ENCODE results near the gene FGD5. TPM values are rescaled to one million over a fixed set of nuclear protein-coding genes. Genes with fewer than 3 reads are reported as not detected.

The FGD5 gene
- total and polyA plus RNA-seq, 7 experiments from 2014 or later: 0.37 TPM; not detected in 6

DNA sequence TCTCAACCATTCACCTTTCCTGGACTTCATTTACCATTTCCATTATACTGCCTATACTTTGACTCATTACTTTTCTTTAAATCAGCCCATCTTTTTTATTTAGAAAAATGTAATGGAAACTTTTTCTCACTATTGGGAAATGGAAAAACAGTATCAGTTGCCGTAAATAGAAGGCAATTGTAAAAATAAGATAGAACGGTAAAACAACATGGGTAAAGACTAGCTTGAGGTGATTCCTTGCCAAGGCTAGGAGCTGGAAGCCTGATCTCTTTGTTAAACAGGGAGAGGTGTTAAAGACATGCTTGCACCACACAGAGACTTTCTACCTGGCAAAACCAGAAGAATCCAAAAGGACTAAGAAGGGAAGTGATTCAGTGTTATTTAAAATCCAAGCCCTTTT lies 5.9 kb downstream of the FGD5 start:
- no peak overlapping the region for H3K27ac ChIP-seq (ENCODE audit: low read depth, low read length)
- H3K4me1 ChIP-seq (ENCODE audit: control insufficient read depth in 2 of 2, insufficient read depth in 2 of 2, low read length in 2 of 2): no peaks in the 10 kb centered on the region
- Mint-ChIP-seq H3K4me3 (no peak overlapping the region), H3K36me3 (no peaks in the 10 kb centered on the region), H3K4me1 (peaks cover 0 to 4% (median 0%) of the 10 kb centered on the region in 7 donors), H3K27ac (peak overlapping the region in 1 of 9 donors; percentile 10), H3K9me3 (no peaks in the 10 kb centered on the region), H3K27me3 (peaks cover 9 to 37% (median 17%) of the 10 kb centered on the region in 5 donors)
- no peaks in the 10 kb centered on the region for H3K36me3 ChIP-seq (ENCODE audit: control insufficient read depth in 2 of 3, insufficient read depth in 3 of 3, low read length in 3 of 3)
- POLR2A ChIA-PET: no interaction called here
- H3K27me3 ChIP-seq (ENCODE audit: control insufficient read depth in 2 of 2, insufficient read depth in 2 of 2, low read length in 2 of 2): no peaks in the 10 kb centered on the region
- H3K4me3 ChIP-seq (ENCODE audit: low read length): no peak overlapping the region
- intact Hi-C loops (cut with micrococcal nuclease): no loop called here
- DNase-seq (no peak), ATAC-seq (no peak)
- H3K9me3 ChIP-seq (ENCODE audit: control insufficient read depth in 2 of 3, low read length in 3 of 3): no peaks in the 10 kb centered on the region
- CTCF ChIA-PET: no interaction called here

DNA sequence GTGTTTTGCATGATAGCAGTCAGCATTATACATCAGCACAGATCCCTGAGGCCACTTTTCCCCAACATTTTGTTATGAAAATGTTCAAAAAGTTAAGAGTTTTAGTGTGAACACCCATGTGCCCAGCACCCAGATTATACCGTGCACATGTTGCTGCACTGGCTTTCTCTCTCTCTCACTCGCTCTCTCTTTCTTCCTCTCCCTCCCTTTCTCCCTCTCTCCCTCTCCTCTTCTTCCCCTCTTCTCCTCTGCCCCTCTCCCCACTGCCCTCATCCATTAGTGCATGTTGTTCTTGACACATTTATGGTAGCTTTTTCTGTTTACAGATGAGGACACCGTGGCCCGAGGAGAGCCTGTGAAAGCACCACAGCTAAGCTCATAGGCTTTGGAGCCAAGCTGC lies 7.3 kb downstream of the FGD5 start:
- intact Hi-C loops (cut with micrococcal nuclease): no loop called here
- Histone ChIP-seq H3K9me3 (ENCODE audit: control insufficient read depth in 2 of 3, low read length in 3 of 3) (no peaks in the 10 kb centered on the region), H3K27ac (ENCODE audit: low read depth, low read length) (no peak overlapping the region), H3K4me1 (ENCODE audit: control insufficient read depth in 2 of 2, insufficient read depth in 2 of 2, low read length in 2 of 2) (no peaks in the 10 kb centered on the region), H3K36me3 (ENCODE audit: control insufficient read depth in 2 of 3, insufficient read depth in 3 of 3, low read length in 3 of 3) (no peaks in the 10 kb centered on the region), H3K4me3 (ENCODE audit: low read length) (no peak overlapping the region), H3K27me3 (ENCODE audit: control insufficient read depth in 2 of 2, insufficient read depth in 2 of 2, low read length in 2 of 2) (no peaks in the 10 kb centered on the region)
- Mint-ChIP-seq H3K4me1 (peaks cover 0 to 4% (median 0%) of the 10 kb centered on the region in 7 donors), H3K27me3 (peaks cover 5 to 44% (median 17%) of the 10 kb centered on the region in 5 donors), H3K36me3 (no peaks in the 10 kb centered on the region), H3K27ac (no peak overlapping the region), H3K9me3 (no peaks in the 10 kb centered on the region), H3K4me3 (no peak overlapping the region)
- ChIA-PET POLR2A (interaction anchor here (1.1 kb wide), 1 partner anchor 60 kb away, joined by 4 read pairs; no protein-coding TSS in a partner anchor), CTCF (no interaction called here)
- ATAC-seq (no peak), DNase-seq (no peak)

DNA sequence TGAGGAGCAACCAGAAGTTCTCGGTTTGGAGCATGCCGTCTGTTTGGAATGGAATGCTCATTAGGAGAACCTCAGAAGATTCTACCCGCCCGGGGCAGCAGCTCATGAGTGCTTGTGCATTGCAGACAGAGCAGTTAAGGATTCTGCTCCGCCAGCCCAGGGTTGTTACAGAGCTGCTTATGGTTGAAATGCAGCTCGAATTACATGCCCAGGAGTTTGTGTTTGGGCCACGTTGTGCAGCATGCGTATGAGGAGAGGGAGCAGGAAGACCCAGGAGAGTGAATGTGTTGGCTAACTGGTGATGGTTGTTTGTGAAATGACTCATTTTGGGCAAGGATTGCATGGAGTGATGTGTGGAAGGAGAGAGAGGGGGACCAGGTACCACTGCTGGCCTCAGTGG lies 9.0 kb downstream of the FGD5 start:
- Histone ChIP-seq H3K4me3 (ENCODE audit: low read length) (no peak overlapping the region), H3K4me1 (ENCODE audit: control insufficient read depth in 2 of 2, insufficient read depth in 2 of 2, low read length in 2 of 2) (no peaks in the 10 kb centered on the region), H3K9me3 (ENCODE audit: control insufficient read depth in 2 of 3, low read length in 3 of 3) (no peaks in the 10 kb centered on the region), H3K36me3 (ENCODE audit: control insufficient read depth in 2 of 3, insufficient read depth in 3 of 3, low read length in 3 of 3) (no peaks in the 10 kb centered on the region), H3K27me3 (ENCODE audit: control insufficient read depth in 2 of 2, insufficient read depth in 2 of 2, low read length in 2 of 2) (no peaks in the 10 kb centered on the region), H3K27ac (ENCODE audit: low read depth, low read length) (no peak overlapping the region)
- ATAC-seq (no peak), DNase-seq (no peak)
- peaks cover 0 to 4% (median 0%) of the 10 kb centered on the region in 7 donors for H3K4me1 Mint-ChIP-seq
- ChIA-PET POLR2A (interaction anchor here (0.5 kb wide), 1 partner anchor 78 kb away, joined by 3 read pairs; no protein-coding TSS in a partner anchor), CTCF (no interaction called here)
- peaks cover 5 to 45% (median 19%) of the 10 kb centered on the region in 5 donors for H3K27me3 Mint-ChIP-seq
- no peak overlapping the region for H3K27ac Mint-ChIP-seq
- H3K4me3 Mint-ChIP-seq: no peak overlapping the region
- intact Hi-C loops (cut with micrococcal nuclease): no loop called here
- H3K9me3 Mint-ChIP-seq: no peaks in the 10 kb centered on the region
- H3K36me3 Mint-ChIP-seq: no peaks in the 10 kb centered on the region

DNA sequence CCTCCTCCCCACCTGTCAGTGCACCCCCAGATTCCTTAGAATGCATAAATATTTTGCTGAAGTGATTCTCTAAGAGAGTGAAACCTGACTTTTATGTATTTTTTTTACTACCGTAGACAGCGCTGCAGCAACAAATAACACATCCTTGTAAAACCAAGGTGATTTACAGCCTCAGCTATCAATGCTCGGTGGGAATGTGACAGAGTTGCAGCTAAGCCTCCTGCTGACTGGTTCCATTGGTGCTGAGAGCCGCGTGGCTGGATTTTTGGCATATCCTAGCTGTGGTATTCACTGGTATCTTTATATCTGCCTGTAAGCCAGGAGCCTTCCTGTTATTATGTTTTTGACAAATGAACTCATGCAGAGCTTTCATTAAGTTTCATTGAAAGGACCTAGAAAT lies 11.0 kb downstream of the FGD5 start:
- Histone ChIP-seq H3K27me3 (ENCODE audit: control insufficient read depth in 2 of 2, insufficient read depth in 2 of 2, low read length in 2 of 2) (no peaks in the 10 kb centered on the region), H3K9me3 (ENCODE audit: control insufficient read depth in 2 of 3, low read length in 3 of 3) (no peaks in the 10 kb centered on the region), H3K36me3 (ENCODE audit: control insufficient read depth in 2 of 3, insufficient read depth in 3 of 3, low read length in 3 of 3) (no peaks in the 10 kb centered on the region), H3K4me3 (ENCODE audit: low read length) (no peak overlapping the region), H3K27ac (ENCODE audit: low read depth, low read length) (no peak overlapping the region), H3K4me1 (ENCODE audit: control insufficient read depth in 2 of 2, insufficient read depth in 2 of 2, low read length in 2 of 2) (no peaks in the 10 kb centered on the region)
- Mint-ChIP-seq H3K27ac (no peak overlapping the region), H3K4me3 (no peak overlapping the region), H3K4me1 (no peaks in the 10 kb centered on the region), H3K27me3 (peaks cover 5 to 31% (median 19%) of the 10 kb centered on the region in 5 donors), H3K36me3 (no peaks in the 10 kb centered on the region), H3K9me3 (no peaks in the 10 kb centered on the region)
- ATAC-seq (no peak), DNase-seq (no peak)
- intact Hi-C loops (cut with micrococcal nuclease): no loop called here
- ChIA-PET POLR2A (no interaction called here), CTCF (no interaction called here)

DNA sequence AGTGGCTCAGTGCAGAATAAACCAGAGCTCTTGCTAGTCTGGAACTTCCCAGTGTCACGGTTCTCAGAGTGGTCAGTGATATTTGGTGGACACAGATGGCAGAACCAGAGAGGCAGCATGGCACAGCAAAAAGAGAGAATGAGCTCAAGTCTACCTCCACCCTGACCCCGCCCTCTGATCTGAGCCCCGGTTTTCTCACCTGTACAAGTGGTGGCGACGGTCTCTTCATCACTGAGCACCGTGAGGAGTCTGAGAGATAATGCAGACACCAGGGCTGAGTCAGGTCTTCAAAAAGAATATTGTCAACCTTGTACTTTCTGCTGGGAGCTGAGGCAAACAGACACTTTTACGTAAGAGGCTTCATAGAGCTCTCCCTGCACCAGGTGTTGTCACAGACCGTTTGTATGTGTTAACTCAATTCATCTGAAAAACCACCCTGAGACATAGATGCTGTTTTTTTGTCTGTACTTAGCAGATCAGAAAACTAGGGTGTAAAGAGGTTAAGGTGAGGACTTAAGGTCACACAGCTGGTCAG lies 13.2 kb downstream of the FGD5 start:
- H3K27me3 Mint-ChIP-seq: peaks cover 5 to 33% (median 19%) of the 10 kb centered on the region in 5 donors
- H3K27ac ChIP-seq (ENCODE audit: low read depth, low read length): no peak overlapping the region
- no peaks in the 10 kb centered on the region for H3K9me3 Mint-ChIP-seq
- no peak overlapping the region for H3K27ac Mint-ChIP-seq
- CTCF ChIA-PET: no interaction called here
- H3K9me3 ChIP-seq (ENCODE audit: control insufficient read depth in 2 of 3, low read length in 3 of 3): no peaks in the 10 kb centered on the region
- no peaks in the 10 kb centered on the region for H3K4me1 ChIP-seq (ENCODE audit: control insufficient read depth in 2 of 2, insufficient read depth in 2 of 2, low read length in 2 of 2)
- ATAC-seq: no peak
- POLR2A ChIA-PET: no interaction called here
- H3K36me3 ChIP-seq (ENCODE audit: control insufficient read depth in 2 of 3, insufficient read depth in 3 of 3, low read length in 3 of 3): no peaks in the 10 kb centered on the region
- H3K36me3 Mint-ChIP-seq: no peaks in the 10 kb centered on the region
- DNase-seq: no peak
- no peaks in the 10 kb centered on the region for H3K27me3 ChIP-seq (ENCODE audit: control insufficient read depth in 2 of 2, insufficient read depth in 2 of 2, low read length in 2 of 2)
- intact Hi-C loops (cut with micrococcal nuclease): no loop called here
- no peak overlapping the region for H3K4me3 ChIP-seq (ENCODE audit: low read length)
- no peak overlapping the region for H3K4me3 Mint-ChIP-seq
- H3K4me1 Mint-ChIP-seq: peaks cover 0 to 2% (median 0%) of the 10 kb centered on the region in 7 donors

GRCh38 chr3:14832975-14833722 lies 14.4 kb downstream of the FGD5 start:
- Histone ChIP-seq H3K36me3 (ENCODE audit: control insufficient read depth in 2 of 3, insufficient read depth in 3 of 3, low read length in 3 of 3) (no peaks in the 10 kb centered on the region), H3K4me3 (ENCODE audit: low read length) (no peak overlapping the region), H3K4me1 (ENCODE audit: control insufficient read depth in 2 of 2, insufficient read depth in 2 of 2, low read length in 2 of 2) (no peaks in the 10 kb centered on the region), H3K27me3 (ENCODE audit: control insufficient read depth in 2 of 2, insufficient read depth in 2 of 2, low read length in 2 of 2) (no peaks in the 10 kb centered on the region), H3K27ac (ENCODE audit: low read depth, low read length) (no peak overlapping the region), H3K9me3 (ENCODE audit: control insufficient read depth in 2 of 3, low read length in 3 of 3) (no peaks in the 10 kb centered on the region)
- Mint-ChIP-seq H3K4me3 (no peak overlapping the region), H3K4me1 (peaks cover 0 to 2% (median 0%) of the 10 kb centered on the region in 7 donors), H3K27me3 (peaks cover 4 to 29% (median 12%) of the 10 kb centered on the region in 5 donors), H3K27ac (no peak overlapping the region), H3K36me3 (no peaks in the 10 kb centered on the region), H3K9me3 (no peaks in the 10 kb centered on the region)
- ChIA-PET CTCF (interaction anchor here (0.6 kb wide), 1 partner anchor 11 kb away, joined by 4 read pairs; no protein-coding TSS in a partner anchor), POLR2A (no interaction called here)
- ATAC-seq: no peak
- intact Hi-C loops (cut with micrococcal nuclease): no loop called here
- DNase-seq: no peak

GRCh38 chr3:14834121-14834520 lies 15.4 kb downstream of the FGD5 start:
- Histone ChIP-seq H3K27me3 (ENCODE audit: control insufficient read depth in 2 of 2, insufficient read depth in 2 of 2, low read length in 2 of 2) (no peaks in the 10 kb centered on the region), H3K9me3 (ENCODE audit: control insufficient read depth in 2 of 3, low read length in 3 of 3) (no peaks in the 10 kb centered on the region), H3K4me3 (ENCODE audit: low read length) (no peak overlapping the region), H3K4me1 (ENCODE audit: control insufficient read depth in 2 of 2, insufficient read depth in 2 of 2, low read length in 2 of 2) (no peaks in the 10 kb centered on the region), H3K27ac (ENCODE audit: low read depth, low read length) (no peak overlapping the region), H3K36me3 (ENCODE audit: control insufficient read depth in 2 of 3, insufficient read depth in 3 of 3, low read length in 3 of 3) (no peaks in the 10 kb centered on the region)
- Mint-ChIP-seq H3K36me3 (no peaks in the 10 kb centered on the region), H3K27ac (no peak overlapping the region), H3K27me3 (peaks cover 0 to 26% (median 7%) of the 10 kb centered on the region in 5 donors), H3K4me1 (peaks cover 0 to 4% (median 0%) of the 10 kb centered on the region in 7 donors), H3K9me3 (no peaks in the 10 kb centered on the region), H3K4me3 (no peak overlapping the region)
- ChIA-PET CTCF (no interaction called here), POLR2A (no interaction called here)
- DNase-seq: no peak
- no peak for ATAC-seq
- intact Hi-C loops (cut with micrococcal nuclease): no loop called here
